Measurements from ENCODE around the gene ADAM12. TPM values are rescaled to one million over a fixed set of nuclear protein-coding genes. Genes with fewer than 3 reads are reported as not detected.
A peak's percentile ranks its signal among the peaks of the same experiment; 100 is the strongest.

Gene ADAM12
- polyA plus RNA-seq, 1 experiment, result 8.6 TPM

- DNase-seq (ENCODE audit: low read depth), result no peak
Measured at GRCh38 chr10:126336801-126337200, 51.5 kb downstream of the ADAM12 start.

GRCh38 chr10:126334272-126334671, 54.0 kb downstream of the ADAM12 start:
- H3K36me3 ChIP-seq (ENCODE audit: control insufficient read depth, insufficient read depth, low read length), result peaks cover 5% of the 10 kb centered on the region
- no peak for DNase-seq (ENCODE audit: low read depth)
- H3K4me3 ChIP-seq (ENCODE audit: low read depth, low read length), result no peak overlapping the region
- ChIA-PET POLR2A (no interaction called here), CTCF (interaction anchor here (1.1 kb wide), 1 partner anchor 170 kb away, joined by 3 read pairs; no protein-coding TSS in a partner anchor)
- H3K27me3 ChIP-seq (ENCODE audit: control insufficient read depth, insufficient read depth, low read length), result no peaks in the 10 kb centered on the region
- TF ChIP-seq, protein P1, sequence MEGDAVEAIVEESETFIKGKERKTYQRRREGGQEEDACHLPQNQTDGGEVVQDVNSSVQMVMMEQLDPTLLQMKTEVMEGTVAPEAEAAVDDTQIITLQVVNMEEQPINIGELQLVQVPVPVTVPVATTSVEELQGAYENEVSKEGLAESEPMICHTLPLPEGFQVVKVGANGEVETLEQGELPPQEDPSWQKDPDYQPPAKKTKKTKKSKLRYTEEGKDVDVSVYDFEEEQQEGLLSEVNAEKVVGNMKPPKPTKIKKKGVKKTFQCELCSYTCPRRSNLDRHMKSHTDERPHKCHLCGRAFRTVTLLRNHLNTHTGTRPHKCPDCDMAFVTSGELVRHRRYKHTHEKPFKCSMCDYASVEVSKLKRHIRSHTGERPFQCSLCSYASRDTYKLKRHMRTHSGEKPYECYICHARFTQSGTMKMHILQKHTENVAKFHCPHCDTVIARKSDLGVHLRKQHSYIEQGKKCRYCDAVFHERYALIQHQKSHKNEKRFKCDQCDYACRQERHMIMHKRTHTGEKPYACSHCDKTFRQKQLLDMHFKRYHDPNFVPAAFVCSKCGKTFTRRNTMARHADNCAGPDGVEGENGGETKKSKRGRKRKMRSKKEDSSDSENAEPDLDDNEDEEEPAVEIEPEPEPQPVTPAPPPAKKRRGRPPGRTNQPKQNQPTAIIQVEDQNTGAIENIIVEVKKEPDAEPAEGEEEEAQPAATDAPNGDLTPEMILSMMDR (IDR thresholded peaks at IDR 0.05; ENCODE audit: insufficient read depth, low read depth, low read length), result no peak

More at GRCh38 chr10:126336801-126337200, 51.5 kb downstream of the ADAM12 start:
- Histone ChIP-seq H3K4me3 (ENCODE audit: low read depth, low read length) (no peak overlapping the region), H3K36me3 (ENCODE audit: control insufficient read depth, insufficient read depth, low read length) (peaks cover 3% of the 10 kb centered on the region), H3K27me3 (ENCODE audit: control insufficient read depth, insufficient read depth, low read length) (no peaks in the 10 kb centered on the region)
- CTCF ChIA-PET, result interaction anchor here (1.4 to 1.8 kb wide), 2 partner anchors 13 to 17 kb away, joined by 3 to 5 read pairs; no protein-coding TSS in a partner anchor
- POLR2A ChIA-PET, result no interaction called here
- TF ChIP-seq, protein P1 (IDR thresholded peaks at IDR 0.05; ENCODE audit: insufficient read depth, low read depth, low read length), result no peak

GRCh38 chr10:126332576-126332975, 55.7 kb downstream of the ADAM12 start:
- ChIA-PET CTCF (interaction anchor here (1.0 kb wide), 1 partner anchor 15 kb away, joined by 3 read pairs; no protein-coding TSS in a partner anchor), POLR2A (no interaction called here)
- no peak for DNase-seq (ENCODE audit: low read depth)
- H3K36me3 ChIP-seq (ENCODE audit: control insufficient read depth, insufficient read depth, low read length), result peaks cover 6% of the 10 kb centered on the region
- H3K27me3 ChIP-seq (ENCODE audit: control insufficient read depth, insufficient read depth, low read length), result no peaks in the 10 kb centered on the region
- TF ChIP-seq, protein P1 (IDR thresholded peaks at IDR 0.05; ENCODE audit: insufficient read depth, low read depth, low read length), result no peak
- H3K4me3 ChIP-seq (ENCODE audit: low read depth, low read length), result no peak overlapping the region

DNA sequence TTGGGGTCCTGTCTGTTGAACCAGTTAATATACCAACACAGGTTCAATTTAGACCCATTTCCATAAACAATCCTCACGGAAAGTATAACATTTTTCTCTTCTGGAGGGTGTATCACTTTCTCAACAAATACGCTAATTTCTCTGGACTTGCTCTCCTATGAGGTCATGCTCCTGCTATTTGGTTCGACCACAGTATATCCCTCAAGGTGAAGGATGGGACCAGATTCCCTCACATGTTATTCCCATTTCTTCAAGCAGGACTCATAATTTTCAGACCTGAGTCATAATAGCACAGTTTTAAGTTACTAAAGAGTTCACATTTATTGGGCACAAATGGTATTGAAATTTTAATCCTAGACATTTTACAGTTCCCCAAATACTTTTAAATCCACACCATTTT, 57.2 kb downstream of the ADAM12 start:
- ChIA-PET POLR2A (no interaction called here), CTCF (no interaction called here)

DNA sequence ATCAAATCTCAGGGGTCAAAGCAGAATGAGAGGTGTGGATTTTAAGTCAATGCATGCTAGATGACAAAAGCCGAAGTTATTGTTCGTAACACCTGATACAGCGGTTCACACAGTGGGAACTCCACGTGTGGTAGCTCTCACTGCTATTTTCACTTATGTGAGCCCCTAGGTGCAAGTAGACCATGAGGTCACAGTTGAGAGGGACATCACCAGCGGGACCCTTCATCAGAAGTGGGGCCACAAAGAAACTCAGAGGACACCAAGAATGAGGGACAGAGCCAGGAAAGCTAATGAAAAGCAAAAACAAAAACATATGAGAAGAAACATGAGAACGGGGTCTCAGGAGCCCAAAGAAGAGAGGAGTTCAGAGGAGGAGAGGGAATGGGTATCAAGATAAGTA, 63.5 kb downstream of the ADAM12 start:
- Histone ChIP-seq H3K27me3 (ENCODE audit: control insufficient read depth, insufficient read depth, low read length) (no peaks in the 10 kb centered on the region), H3K4me3 (ENCODE audit: low read depth, low read length) (no peak overlapping the region), H3K36me3 (ENCODE audit: control insufficient read depth, insufficient read depth, low read length) (0 out of 2 replicates have a peak, but pooled peaks cover 2% of the 10 kb centered on the region)
- no peak for DNase-seq (ENCODE audit: low read depth)
- TF ChIP-seq, protein P1 (IDR thresholded peaks at IDR 0.05; ENCODE audit: insufficient read depth, low read depth, low read length), result no peak
- CTCF ChIA-PET, result interaction anchor here (1.5 to 2.8 kb wide), 2 partner anchors 9 to 14 kb away, joined by 5 to 14 read pairs; no protein-coding TSS in a partner anchor
- POLR2A ChIA-PET, result no interaction called here

More for the DNA sequence above, 57.2 kb downstream of the ADAM12 start:
- TF ChIP-seq, protein P1 (IDR thresholded peaks at IDR 0.05; ENCODE audit: insufficient read depth, low read depth, low read length), result no peak
- Histone ChIP-seq H3K27me3 (ENCODE audit: control insufficient read depth, insufficient read depth, low read length) (no peaks in the 10 kb centered on the region), H3K4me3 (ENCODE audit: low read depth, low read length) (no peak overlapping the region), H3K36me3 (ENCODE audit: control insufficient read depth, insufficient read depth, low read length) (peaks cover 6% of the 10 kb centered on the region)
- DNase-seq (ENCODE audit: low read depth), result peak; percentile 14
